Neural cell (in vitro differentiated cells): ENCODE results near the gene RPL21. TPM values are rescaled to one million over a fixed set of nuclear protein-coding genes. Genes with fewer than 3 reads are reported as not detected.

Source experiments
- H2AFZ ChIP-seq: fragments of 200-600, 300-800 bp; sonication (generic), shearing (Covaris generic); 2 replicates; pipeline ENCODE4 v1.6.0; 2014; ENCODE audit warnings: low read depth, mild to moderate bottlenecking, antibody characterized with exemption, low read length, moderate library complexity
- H3F3A ChIP-seq: fragments of 200-600 bp; shearing (Covaris generic); 2 replicates; pipeline ENCODE4 v1.6.1; 2016; ENCODE audit warnings: mild to moderate bottlenecking, moderate library complexity, mixed read lengths, antibody characterized with exemption, low read length; ENCODE audit not compliant: insufficient read depth, poor library complexity, severe bottlenecking
- H3K27ac ChIP-seq: fragments of 200-600, 300-800 bp; sonication (generic), shearing (Covaris generic); 2 replicates; pipeline ENCODE4 v1.5.1; 2014; ENCODE audit warnings: mild to moderate bottlenecking, low read length, moderate library complexity
- H3K27me3 ChIP-seq: fragments of 300-800, 200-600 bp; sonication (generic), shearing (Covaris generic); 2 replicates; pipeline ENCODE4 v1.6.0; 2014; ENCODE audit warnings: mild to moderate bottlenecking, low read depth, low read length, moderate library complexity; ENCODE audit not compliant: insufficient read depth
- H3K36me3 ChIP-seq: fragments of 300-800, 200-600 bp; sonication (generic), shearing (Covaris generic); 2 replicates; pipeline ENCODE4 v1.5.1; 2014; ENCODE audit warnings: mild to moderate bottlenecking, antibody characterized with exemption, low read length, moderate library complexity; ENCODE audit not compliant: insufficient read depth
- H3K4me2 ChIP-seq: fragments of 300-800, 200-600 bp; sonication (generic), shearing (Covaris generic); 2 replicates; pipeline ENCODE4 v1.6.0; 2014; ENCODE audit warnings: mild to moderate bottlenecking, low read length
- H3K4me3 ChIP-seq: fragments of 300-800, 200-600 bp; sonication (generic), shearing (Covaris generic); 2 replicates; pipeline ENCODE4 v1.5.1; 2014; ENCODE audit warnings: mild to moderate bottlenecking, low read length, moderate library complexity
- H3K79me2 ChIP-seq: fragments of 200-600 bp; shearing (Covaris generic); replicated peaks from 2 replicates; pipeline ENCODE4 v1.6.0; 2014; ENCODE audit warnings: mild to moderate bottlenecking, low read length, moderate library complexity; ENCODE audit not compliant: insufficient read depth
- H3K9ac ChIP-seq: fragments of 300-800, 200-600 bp; sonication (generic), shearing (Covaris generic); 2 replicates; pipeline ENCODE4 v1.6.1; 2016; ENCODE audit warnings: mild to moderate bottlenecking, low read length, mixed read lengths
- H3K9me2 ChIP-seq: fragments of 200-600 bp; shearing (Covaris generic); 2 replicates; pipeline ENCODE4 v1.6.1; 2016; ENCODE audit warnings: mild to moderate bottlenecking, low read length, mixed read lengths; ENCODE audit not compliant: insufficient read depth
- H3K9me3 ChIP-seq: fragments of 200-600, 300-800 bp; sonication (generic), shearing (Covaris generic); 2 replicates; pipeline ENCODE4 v1.6.1; 2016; ENCODE audit warnings: mild to moderate bottlenecking, mixed run types, low read length, moderate library complexity, mixed read lengths
- H4K20me1 ChIP-seq: fragments of 200-600 bp; shearing (Covaris generic); 2 replicates; pipeline ENCODE4 v1.6.1; 2016; ENCODE audit warnings: mild to moderate bottlenecking, mixed run types; ENCODE audit not compliant: insufficient read depth
- CTCF ChIP-seq: fragments of 450-650 bp; IDR thresholded peaks from 2 replicates; pipeline ENCODE4 v1.5.1; 2014; ENCODE audit warnings: antibody characterized with exemption, mild to moderate bottlenecking, moderate library complexity; ENCODE audit not compliant: poor library complexity, severe bottlenecking
- EP300 ChIP-seq: fragments of 450-650 bp; conservative IDR thresholded peaks from 2 replicates; pipeline ENCODE4 v1.6.1; 2014; ENCODE audit warnings: antibody characterized with exemption, mild to moderate bottlenecking, moderate library complexity; ENCODE audit not compliant: poor library complexity, severe bottlenecking
- EZH2 ChIP-seq: fragments of 200-600, 300-800 bp; shearing (Covaris generic), sonication (generic); IDR thresholded peaks from 2 replicates; pipeline ENCODE4 v1.6.1; 2014; ENCODE audit warnings: antibody characterized with exemption, low read length, borderline replicate concordance, mild to moderate bottlenecking; ENCODE audit not compliant: insufficient read depth, poor library complexity, severe bottlenecking
- MXI1 ChIP-seq: fragments of 450-650 bp; conservative IDR thresholded peaks from 2 replicates; pipeline ENCODE4 v1.6.1; 2014; ENCODE audit warnings: antibody characterized with exemption, mild to moderate bottlenecking; ENCODE audit not compliant: poor library complexity, severe bottlenecking
- POLR2AphosphoS5 ChIP-seq: IDR thresholded peaks from 2 replicates; pipeline ENCODE4 v1.6.1; 2012
- RAD21 ChIP-seq: fragments of 450-650 bp; conservative IDR thresholded peaks from 2 replicates; pipeline ENCODE4 v1.6.1; 2014; ENCODE audit warnings: antibody characterized with exemption, mild to moderate bottlenecking, moderate library complexity
- REST ChIP-seq: IDR thresholded peaks from 2 replicates; pipeline ENCODE4 v1.6.1; 2012; ENCODE audit warnings: borderline replicate concordance
- SMC3 ChIP-seq: fragments of 450-650 bp; conservative IDR thresholded peaks from 2 replicates; pipeline ENCODE4 v1.6.1; 2014; ENCODE audit warnings: antibody characterized with exemption, mild to moderate bottlenecking, moderate library complexity; ENCODE audit not compliant: poor library complexity
- TAF1 ChIP-seq: IDR thresholded peaks from 2 replicates; pipeline ENCODE4 v1.6.1; 2012; ENCODE audit warnings: low read depth
- polyA plus RNA-seq: library from polyadenylated mRNA; depleted of rRNA; stranded (reverse); fragments of >200 nt; gene quantifications from 2 replicates; pipeline ENCODE4 v1.2.3, GENCODE V29; 2014

RPL21 gene
- polyA plus RNA-seq, 1 donor from 2014 or later: 1,536 TPM

GRCh38 chr13:27228131-27228530, 23.2 kb upstream of the RPL21 start:
- Histone ChIP-seq H2AFZ (no peak overlapping the region), H3K9ac (no peak overlapping the region), H3K36me3 (no peaks in the 10 kb centered on the region), H3K9me2 (no peaks in the 10 kb centered on the region), H3K4me3 (no peak overlapping the region), H3F3A (no peaks in the 10 kb centered on the region), H3K27me3 (no peaks in the 10 kb centered on the region), H4K20me1 (no peaks in the 10 kb centered on the region), H3K79me2 (no peaks in the 10 kb centered on the region), H3K9me3 (no peaks in the 10 kb centered on the region), H3K27ac (no peak overlapping the region), H3K4me2 (no peak overlapping the region)
- no peak for TF ChIP-seq SMC3
- no peak for TF ChIP-seq EZH2
- no peak for TF ChIP-seq REST
- no peak for TF ChIP-seq CTCF
- TF ChIP-seq RAD21: no peak
- no peak for TF ChIP-seq MXI1
- no peak for TF ChIP-seq TAF1
- TF ChIP-seq EP300: no peak
- TF ChIP-seq POLR2AphosphoS5: no peak

- Histone ChIP-seq H3K36me3 (no peaks in the 10 kb centered on the region), H3K9me3 (no peaks in the 10 kb centered on the region), H2AFZ (no peak overlapping the region), H3K27me3 (no peaks in the 10 kb centered on the region), H3K9ac (no peak overlapping the region), H3K4me3 (no peak overlapping the region), H3K27ac (no peak overlapping the region), H3F3A (no peaks in the 10 kb centered on the region), H3K9me2 (no peaks in the 10 kb centered on the region), H3K79me2 (no peaks in the 10 kb centered on the region), H4K20me1 (no peaks in the 10 kb centered on the region), H3K4me2 (no peak overlapping the region)
- TF ChIP-seq REST: no peak
- no peak for TF ChIP-seq POLR2AphosphoS5
- TF ChIP-seq SMC3: no peak
- no peak for TF ChIP-seq RAD21
- no peak for TF ChIP-seq EP300
- TF ChIP-seq TAF1: no peak
- TF ChIP-seq EZH2: no peak
- no peak for TF ChIP-seq MXI1
- no peak for TF ChIP-seq CTCF
Measured at GRCh38 chr13:27229642-27230041, 21.7 kb upstream of the RPL21 start.
